NT2/D1 (cell line): ENCODE data around the gene IL19.
"Not testable (repeated sequence)": the region's sequence is repeated elsewhere in the genome, so short reads cannot be mapped to it uniquely, and the experiment has no call there.

ENCODE experiments used
- DNase-seq: peaks from one replicate; pipeline ENCODE4 v3.0.0-alpha.2; 2011; ENCODE audit warnings: low read depth, low spot score
- H3K27me3 ChIP-seq: 2 replicates; pipeline ENCODE4 v1.6.0; 2011; ENCODE audit warnings: mild to moderate bottlenecking; ENCODE audit not compliant: insufficient read length, insufficient read depth
- H3K36me3 ChIP-seq: 2 replicates; pipeline ENCODE4 v1.6.1; 2011; ENCODE audit warnings: mild to moderate bottlenecking, low read length, mixed read lengths; ENCODE audit not compliant: insufficient read depth, insufficient read length
- H3K4me1 ChIP-seq: 2 replicates; pipeline ENCODE4 v1.5.1; 2011; ENCODE audit not compliant: insufficient read depth, insufficient read length
- H3K4me3 ChIP-seq: 2 replicates; pipeline ENCODE4 v1.5.1; 2011; ENCODE audit warnings: low read depth; ENCODE audit not compliant: insufficient read length
- H3K9ac ChIP-seq: 2 replicates; pipeline ENCODE4 v1.6.0; 2011; ENCODE audit warnings: low read depth; ENCODE audit not compliant: insufficient read length
- H3K9me3 ChIP-seq: 2 replicates; pipeline ENCODE4 v1.5.1; 2011; ENCODE audit warnings: mild to moderate bottlenecking, low read length; ENCODE audit not compliant: insufficient read depth
- SUZ12 ChIP-seq: IDR thresholded peaks from 2 replicates; pipeline ENCODE4 v1.6.1; 2011; ENCODE audit not compliant: insufficient read length, insufficient read depth; ENCODE audit errors: extremely low read depth
- YY1 ChIP-seq: IDR thresholded peaks from 2 replicates; pipeline ENCODE4 v1.6.1; 2011; ENCODE audit not compliant: insufficient read length, insufficient read depth
- ZNF274 ChIP-seq: IDR thresholded peaks from 2 replicates; pipeline ENCODE4 v1.6.1; 2011; ENCODE audit warnings: mild to moderate bottlenecking, low read depth, low read length

IL19 gene

GRCh38 chr1:206768472-206769303 is 1.9 kb upstream of the IL19 start:
- no peaks in the 10 kb centered on the region for H3K9me3 ChIP-seq
- peaks cover 21% of the 10 kb centered on the region for H3K4me1 ChIP-seq
- H3K27me3 ChIP-seq = peaks cover 1% of the 10 kb centered on the region
- H3K4me3 ChIP-seq = no peak overlapping the region
- no peak for DNase-seq
- H3K36me3 ChIP-seq = no peaks in the 10 kb centered on the region
- no peak for TF ChIP-seq ZNF274
- no peak for TF ChIP-seq YY1
- no peak for TF ChIP-seq SUZ12
- no peak overlapping the region for H3K9ac ChIP-seq

GRCh38 chr1:206769304-206769731 is 1.3 kb upstream of the IL19 start:
- DNase-seq = no peak
- Histone ChIP-seq H3K9me3 (no peaks in the 10 kb centered on the region), H3K4me1 (peaks cover 21% of the 10 kb centered on the region), H3K9ac (no peak overlapping the region), H3K36me3 (no peaks in the 10 kb centered on the region), H3K4me3 (no peak overlapping the region), H3K27me3 (peaks cover 1% of the 10 kb centered on the region)
- no peak for TF ChIP-seq YY1
- no peak for TF ChIP-seq ZNF274
- no peak for TF ChIP-seq SUZ12

- no peak overlapping the region for H3K4me3 ChIP-seq
- H3K9ac ChIP-seq = no peak overlapping the region
- no peaks in the 10 kb centered on the region for H3K9me3 ChIP-seq
- H3K4me1 ChIP-seq = peaks cover 21% of the 10 kb centered on the region
- TF ChIP-seq ZNF274 (no peak), SUZ12 (no peak), YY1 (no peak)
- no peaks in the 10 kb centered on the region for H3K36me3 ChIP-seq
- DNase-seq = no peak
- peaks cover 1% of the 10 kb centered on the region for H3K27me3 ChIP-seq
Observed at GRCh38 chr1:206771338-206771692, 742 bp downstream of the IL19 start.

- H3K27me3 ChIP-seq = peaks cover 1% of the 10 kb centered on the region
- no peak within 1 kb of the TSS for H3K9ac ChIP-seq
- no peak within 1 kb of the TSS for H3K4me3 ChIP-seq
Observed at GRCh38 chr1:206772243-206772937, 1.8 kb downstream of the IL19 start, which contains the start of gene IL10. Gene IL10 (minus strand): TSS chr1:206772494. CDS start chr1:206772435, 59 bp downstream.

GRCh38 chr1:206774093-206774492 is 3.5 kb downstream of the IL19 start:
- no peaks in the 10 kb centered on the region for H3K9me3 ChIP-seq
- TF ChIP-seq YY1 = no peak
- no peak for TF ChIP-seq SUZ12
- no peak for TF ChIP-seq ZNF274
- peaks cover 17% of the 10 kb centered on the region for H3K4me1 ChIP-seq
- H3K4me3 ChIP-seq = no peak overlapping the region
- H3K9ac ChIP-seq = no peak overlapping the region
- no peaks in the 10 kb centered on the region for H3K27me3 ChIP-seq
- no peaks in the 10 kb centered on the region for H3K36me3 ChIP-seq
- DNase-seq = no peak

More at GRCh38 chr1:206772243-206772937, 1.8 kb downstream of the IL19 start, which contains the start of gene IL10:
- H3K9me3 ChIP-seq = no peaks in the 10 kb centered on the region
- H3K4me1 ChIP-seq = peaks cover 17% of the 10 kb centered on the region
- no peak for TF ChIP-seq YY1
- no peak for TF ChIP-seq SUZ12
- no peak for TF ChIP-seq ZNF274
- no peaks in the 10 kb centered on the region for H3K36me3 ChIP-seq
- no peak for DNase-seq

GRCh38 chr1:206776229-206776628 is 5.7 kb downstream of the IL19 start:
- Histone ChIP-seq H3K27me3 (no peaks in the 10 kb centered on the region), H3K9ac (no peak overlapping the region), H3K9me3 (no peaks in the 10 kb centered on the region), H3K36me3 (no peaks in the 10 kb centered on the region), H3K4me3 (no peak overlapping the region), H3K4me1 (peaks cover 3% of the 10 kb centered on the region)
- TF ChIP-seq SUZ12 (no peak), YY1 (no peak), ZNF274 (no peak)
- no peak for DNase-seq

- Histone ChIP-seq H3K9me3 (no peaks in the 10 kb centered on the region), H3K27me3 (no peaks in the 10 kb centered on the region), H3K9ac (no peak overlapping the region), H3K36me3 (no peaks in the 10 kb centered on the region), H3K4me1 (no peaks in the 10 kb centered on the region), H3K4me3 (no peak overlapping the region)
- no peak for TF ChIP-seq SUZ12
- no peak for DNase-seq
Observed at GRCh38 chr1:206778031-206778430, 7.5 kb downstream of the IL19 start.

- not testable (repeated sequence) for H3K4me1 ChIP-seq, H3K4me3 ChIP-seq
Observed at GRCh38 chr1:206778911-206779310, 8.3 kb downstream of the IL19 start.

More at GRCh38 chr1:206778911-206779310, 8.3 kb downstream of the IL19 start:
- H3K9me3 ChIP-seq, H3K9ac ChIP-seq, DNase-seq, H3K27me3 ChIP-seq, H3K36me3 ChIP-seq: not testable (repeated sequence)
